ENCODE results near the gene PLA1A.

GRCh38 chr3:119585856-119586570 lies 11.7 kb upstream of the PLA1A start:
- TF ChIP-seq ZNF274 (IDR thresholded peaks at IDR 0.05; ENCODE audit: low read depth, low read length), result no peak
- TF ChIP-seq SUZ12 (IDR thresholded peaks at IDR 0.05; ENCODE audit: extremely low read depth, insufficient read depth, insufficient read length), result no peak
